HG03103 (cell line): Measurements from ENCODE around the gene ZNF669.
"Not testable (repeated sequence)": the region's sequence is repeated elsewhere in the genome, so short reads cannot be mapped to it uniquely, and the experiment has no call there.

ENCODE experiments used
- ATAC-seq: cut with Tn5 transposase; IDR thresholded peaks from one replicate; pipeline ENCODE4 v1.9.1; 2021; ENCODE audit warnings: low read depth; ENCODE audit not compliant: unreplicated experiment

The ZNF669 gene

DNA sequence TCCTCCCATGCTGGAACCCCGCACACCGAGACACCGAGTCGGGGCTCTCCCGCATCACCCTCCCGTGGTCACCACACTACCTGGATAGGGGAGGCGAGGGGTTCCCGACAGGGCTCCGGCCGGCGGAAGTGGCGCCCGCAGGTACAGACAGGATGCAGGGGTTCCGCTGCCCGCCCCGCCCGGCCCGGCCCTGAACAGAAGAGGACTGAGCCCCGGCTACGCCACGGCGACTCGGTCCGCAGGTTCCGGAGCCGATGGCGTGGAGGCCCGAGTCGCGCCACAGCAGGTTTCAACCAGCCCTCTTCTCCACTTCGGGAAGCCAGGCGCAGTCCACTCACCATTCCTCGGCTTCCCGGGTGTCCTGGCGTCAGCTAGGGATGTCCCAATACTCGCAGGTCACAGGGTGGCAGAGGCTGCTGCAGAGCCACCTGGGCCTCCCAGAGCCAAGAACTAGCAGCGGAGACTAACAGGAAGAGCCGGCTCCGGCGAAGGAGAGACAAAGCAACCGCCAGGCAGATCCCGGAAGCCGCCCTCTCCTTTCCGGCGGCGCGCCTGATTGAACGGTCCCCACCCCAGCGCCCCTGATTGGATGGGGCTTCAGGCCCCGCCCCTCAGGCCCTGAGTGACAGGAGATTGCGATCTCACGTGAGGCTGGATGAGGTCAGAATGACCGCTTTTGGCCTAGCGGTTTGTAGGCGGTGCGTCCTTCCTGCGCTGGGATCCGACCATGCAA, at the start of gene ZNF669:
Gene ZNF669 (minus strand): TSS at position 498 of the 733 bp plus-strand sequence. CDS start 157 bp downstream, at position 341.
- peak; percentile 100 for ATAC-seq

- no peak for ATAC-seq
Measured at GRCh38 chr1:247147781-247148180, 43.6 kb upstream of the ZNF669 start.

- ATAC-seq: not testable (repeated sequence)
Measured at GRCh38 chr1:247147120-247147519, 43.0 kb upstream of the ZNF669 start.

DNA sequence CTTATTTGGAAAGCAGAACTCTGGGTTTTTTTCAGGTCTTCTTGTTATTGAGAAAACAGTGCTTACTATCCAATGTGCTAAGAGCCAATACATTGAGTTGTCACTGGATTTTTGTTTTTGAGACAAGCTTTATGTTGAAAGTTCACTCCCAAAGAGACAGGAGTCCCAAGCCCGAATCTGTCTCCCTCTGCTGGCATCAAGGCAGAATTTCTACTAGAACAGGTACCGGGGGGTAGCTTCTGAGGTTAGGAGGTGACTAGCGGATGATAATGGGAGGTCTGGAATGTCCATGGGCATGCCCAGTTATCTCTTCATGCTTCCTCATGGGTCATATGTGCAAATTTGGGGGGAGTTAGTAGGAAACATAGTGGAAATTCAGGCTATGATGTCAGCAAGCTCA, 42.5 kb upstream of the ZNF669 start:
- ATAC-seq: no peak

GRCh38 chr1:247145279-247145678, 41.1 kb upstream of the ZNF669 start:
- no peak for ATAC-seq

DNA sequence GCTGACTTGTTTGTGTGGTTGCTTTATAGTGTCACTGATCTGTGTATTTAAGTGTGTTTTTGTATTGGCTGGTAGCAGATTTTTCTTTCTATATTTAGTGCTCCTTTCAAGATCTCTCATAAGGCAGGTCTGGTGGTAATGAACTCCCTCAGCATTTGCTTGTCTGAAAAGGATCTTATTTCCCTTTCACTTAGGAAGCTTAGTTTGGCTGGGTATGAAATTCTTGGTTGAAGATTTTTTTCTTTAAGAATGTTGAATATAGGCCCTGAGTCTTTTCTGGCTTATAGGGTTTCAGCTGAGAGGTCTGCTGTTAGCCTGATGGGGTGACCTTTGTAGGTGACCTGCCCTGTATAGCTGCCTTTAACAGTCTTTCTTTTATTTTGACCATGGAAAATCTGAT, 35.4 kb upstream of the ZNF669 start:
- ATAC-seq: not testable (repeated sequence)

- no peak for ATAC-seq
Measured at GRCh38 chr1:247131236-247131635, 27.1 kb upstream of the ZNF669 start.

DNA sequence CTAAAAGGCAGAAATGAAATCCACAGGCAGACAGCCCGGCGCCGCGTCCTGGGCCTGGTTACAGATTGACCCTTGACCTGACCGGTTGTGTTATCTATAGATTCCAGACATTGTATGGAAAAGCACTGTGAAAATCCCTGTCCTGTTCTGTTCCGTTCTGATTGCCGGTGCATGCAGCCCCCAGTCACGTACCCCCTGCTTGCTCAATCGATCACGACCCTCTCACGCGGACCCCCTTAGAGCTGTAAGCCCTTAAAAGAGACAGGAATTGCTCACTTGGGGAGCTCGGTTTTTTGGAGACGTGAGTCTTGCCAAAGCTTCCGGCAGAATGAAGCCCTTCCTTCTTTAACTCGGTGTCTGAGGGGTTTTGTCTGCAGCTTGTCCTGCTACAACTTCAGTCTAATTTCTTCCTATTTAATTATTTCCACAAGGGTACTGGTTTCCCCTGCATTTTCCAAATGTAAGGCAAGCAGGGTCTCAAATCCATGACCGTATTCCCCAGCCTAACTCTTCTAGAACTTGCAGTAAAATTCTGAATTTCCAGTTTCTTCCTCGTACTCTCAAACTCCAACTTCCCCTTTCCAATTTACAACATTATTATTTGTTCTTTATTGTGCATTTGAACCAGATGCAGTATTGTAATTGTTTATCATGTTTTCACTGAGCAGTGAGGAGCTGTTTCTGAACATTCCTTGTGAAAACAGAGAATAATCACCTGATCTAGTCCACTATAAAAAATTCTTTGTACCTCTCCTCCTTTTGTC, 23.5 kb upstream of the ZNF669 start:
- not testable (repeated sequence) for ATAC-seq

DNA sequence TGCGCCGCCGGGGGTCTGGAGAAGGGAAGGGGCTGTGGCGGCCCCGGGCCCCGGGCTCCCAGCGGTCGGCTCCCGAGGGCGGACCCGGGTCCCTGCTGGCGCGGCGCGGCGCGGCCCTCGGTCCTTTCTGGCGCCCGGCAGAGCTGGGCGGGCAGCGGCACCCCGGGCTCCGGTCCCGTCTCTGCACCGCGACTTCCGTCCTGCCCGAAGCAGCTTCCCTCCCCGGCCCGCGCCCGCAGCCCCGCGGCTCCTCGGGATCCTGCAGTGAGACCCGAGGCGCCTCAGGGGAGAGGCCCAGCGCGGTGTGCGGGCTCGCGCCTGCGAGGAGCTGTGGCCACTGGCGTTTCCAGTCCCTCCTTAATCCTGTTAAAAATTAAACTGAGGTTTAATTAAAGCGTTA, 22.4 kb upstream of the ZNF669 start:
- ATAC-seq: peak; percentile 38

DNA sequence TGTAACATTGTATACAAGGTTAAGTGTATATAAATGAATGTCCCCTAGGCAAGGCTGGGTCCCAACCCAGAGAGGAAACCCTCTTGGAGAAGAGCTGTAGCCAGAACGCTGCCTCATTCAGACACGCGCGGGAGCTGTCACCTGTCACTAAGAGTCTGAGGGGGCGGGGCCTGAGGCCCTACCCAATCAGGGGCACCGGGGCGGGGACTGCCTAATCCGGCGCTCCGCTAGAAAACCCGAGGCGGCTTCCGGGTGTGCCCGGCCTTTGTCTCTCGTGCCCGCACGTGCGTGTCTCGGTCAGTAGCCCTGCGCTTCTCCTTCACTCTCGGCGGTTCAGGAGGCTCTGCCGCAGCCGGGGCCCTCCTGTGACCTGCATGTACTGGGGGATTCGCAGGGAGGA, 22.0 kb upstream of the ZNF669 start:
- peak; percentile 98 for ATAC-seq

DNA sequence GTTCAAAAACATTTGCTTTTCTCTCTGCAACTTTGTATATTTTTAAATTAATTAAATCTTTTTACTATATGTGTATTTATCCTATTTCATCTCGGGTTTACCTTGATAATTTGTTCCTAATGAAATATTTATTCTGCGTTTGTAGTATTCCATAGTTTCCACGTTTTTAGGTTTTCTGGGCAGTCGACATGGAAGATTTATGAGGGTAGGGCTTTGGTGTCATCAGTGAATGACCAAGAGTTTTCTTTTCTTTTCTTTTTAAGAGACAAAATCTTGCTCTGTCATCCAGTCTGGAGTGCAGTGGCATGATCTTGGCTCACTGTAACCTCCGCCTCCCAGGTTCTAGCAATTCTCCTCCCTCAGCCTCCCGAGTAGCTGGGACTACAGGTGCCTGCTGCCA, 17.2 kb upstream of the ZNF669 start:
- no peak for ATAC-seq

- not testable (repeated sequence) for ATAC-seq
Measured at GRCh38 chr1:247120408-247120668, 16.2 kb upstream of the ZNF669 start.

GRCh38 chr1:247119600-247120407, 15.6 kb upstream of the ZNF669 start:
- ATAC-seq: no peak

GRCh38 chr1:247118946-247119446, 14.8 kb upstream of the ZNF669 start:
- no peak for ATAC-seq

DNA sequence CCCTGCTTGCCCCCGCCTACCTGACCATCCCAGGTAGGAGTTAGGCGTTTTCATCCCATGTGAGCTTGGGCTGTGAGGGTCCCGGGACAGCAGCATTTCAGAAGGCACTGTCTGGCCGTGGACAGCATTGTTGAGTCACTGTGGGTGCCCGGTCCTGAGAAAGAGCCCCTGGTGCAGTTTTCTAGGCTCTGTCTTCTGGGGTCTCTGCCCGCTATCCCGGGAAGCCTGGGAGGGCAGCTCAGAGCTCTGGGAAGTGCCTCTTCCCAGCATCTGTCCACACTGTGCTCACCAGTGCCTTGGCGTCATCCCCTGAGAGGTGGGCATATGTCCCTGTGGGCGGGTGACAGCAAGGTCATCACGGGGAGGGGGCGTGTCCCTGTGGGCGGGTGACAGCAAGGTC, 11.4 kb upstream of the ZNF669 start:
- ATAC-seq: no peak

GRCh38 chr1:247115141-247115510, 11.0 kb upstream of the ZNF669 start:
- no peak for ATAC-seq

- ATAC-seq: no peak
Measured at GRCh38 chr1:247114351-247115140, 10.4 kb upstream of the ZNF669 start.

GRCh38 chr1:247113733-247114271, 9.6 kb upstream of the ZNF669 start:
- ATAC-seq: no peak

- ATAC-seq: no peak
Measured at GRCh38 chr1:247113094-247113497, 8.9 kb upstream of the ZNF669 start.

DNA sequence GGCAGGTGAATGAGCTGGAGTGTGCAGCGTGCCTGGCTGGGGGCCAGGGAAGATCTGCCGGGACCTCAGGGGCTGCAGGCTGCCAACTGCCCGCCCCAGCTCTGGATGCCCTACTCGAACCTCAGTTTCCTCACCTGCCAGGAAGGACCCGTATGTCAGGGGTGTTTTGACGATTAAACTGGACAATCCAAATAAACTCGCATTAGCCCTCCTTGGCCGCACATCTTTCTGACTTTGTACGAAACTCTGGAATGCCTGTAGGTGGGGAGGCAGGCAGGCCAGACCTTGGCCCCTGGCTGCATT, 8.3 kb upstream of the ZNF669 start:
- ATAC-seq: no peak
